ENCODE data around the gene EPM2AIP1.

- no peak for TF ChIP-seq POLR2A (IDR thresholded peaks at IDR 0.05)
- TF ChIP-seq CTCF (IDR thresholded peaks at IDR 0.05 in 8 of 11, conservative IDR thresholded peaks at IDR 0.05 in 3 of 11) = no peak
- no peak for TF ChIP-seq POLR2AphosphoS5 (IDR thresholded peaks at IDR 0.05)
Measured at GRCh38 chr3:36989568-36989967, 3.4 kb downstream of the EPM2AIP1 start.

Measured in spleen (tissue), 7 donors.